K562 (cell line): Measurements from ENCODE around the gene SMIM30. TPM values are rescaled to one million over a fixed set of nuclear protein-coding genes. Genes with fewer than 3 reads are reported as not detected.

ENCODE experiments used
- ARNT ChIP-seq, 2 experiments: fragments of 450-650 bp; IDR thresholded peaks; 2 replicates each; pipeline ENCODE4 v1.6.1; 2016; ENCODE audit warnings: mild to moderate bottlenecking in 1 of 2
- CHD1 ChIP-seq: fragments of 200-600 bp; sonication (generic); IDR thresholded peaks from one replicate; pipeline ENCODE4 v1.6.1; 2012; ENCODE audit warnings: mild to moderate bottlenecking, moderate library complexity, low read length, inconsistent platforms
- CTCF ChIP-seq, 3 experiments: IDR thresholded peaks in 2 of 3; conservative IDR thresholded peaks in 1 of 3; 2 replicates each; pipeline ENCODE4 v1.5.1; 2011 to 2012; ENCODE audit warnings: low read length in 3 of 3, mild to moderate bottlenecking in 3 of 3, control low read depth in 2 of 3, improper control_type of control experiment in 1 of 3, inconsistent platforms in 1 of 3, low read depth in 1 of 3, mixed read lengths in 1 of 3, moderate library complexity in 1 of 3; ENCODE audit not compliant: insufficient read depth in 2 of 3
- E2F3 ChIP-seq: fragments of 250-450 bp; sonication (Bioruptor Pico); IDR thresholded peaks from 2 replicates; pipeline ENCODE4 v1.4.0; 2020; ENCODE audit warnings: mild to moderate bottlenecking
- FOXK2 ChIP-seq, 2 experiments: fragments of 450-650 bp; IDR thresholded peaks in 1 of 2; conservative IDR thresholded peaks in 1 of 2; 2 replicates each; pipeline ENCODE4 v1.6.1; 2016; ENCODE audit warnings: low read depth in 2 of 2, mild to moderate bottlenecking in 1 of 2
- KLF1 ChIP-seq: fragments of 450-650 bp; IDR thresholded peaks from 2 replicates; pipeline ENCODE4 v1.6.1; 2016; ENCODE audit warnings: missing genetic modification characterization, missing compliant biosample characterization
- MNT ChIP-seq, 2 experiments: fragments of 450-650 bp; conservative IDR thresholded peaks; 2 replicates each; pipeline ENCODE4 v1.6.1; 2017; ENCODE audit warnings: mild to moderate bottlenecking in 2 of 2, moderate library complexity in 2 of 2
- NCOA6 ChIP-seq: fragments of 450-650 bp; IDR thresholded peaks from 2 replicates; pipeline ENCODE4 v1.6.1; 2017; ENCODE audit warnings: mild to moderate bottlenecking
- NELFE ChIP-seq: IDR thresholded peaks from 2 replicates; pipeline ENCODE4 v1.6.1; 2011; ENCODE audit warnings: mild to moderate bottlenecking; ENCODE audit not compliant: insufficient read depth, insufficient read length
- PHTF2 ChIP-seq: fragments of 250-450 bp; sonication (Bioruptor Pico); IDR thresholded peaks from 2 replicates; pipeline ENCODE4 v1.5.0; 2021; ENCODE audit warnings: mild to moderate bottlenecking
- RCOR1 ChIP-seq, 2 experiments: IDR thresholded peaks; 2 replicates each; pipeline ENCODE4 v1.6.1; 2012; ENCODE audit warnings: low read depth in 2 of 2, low read length in 2 of 2, borderline replicate concordance in 1 of 2, improper control_type of control experiment in 1 of 2
- THRB ChIP-seq: fragments of 450-650 bp; formaldehyde crosslinking; conservative IDR thresholded peaks from 2 replicates; pipeline ENCODE4 v1.4.0; 2022; ENCODE audit warnings: mild to moderate bottlenecking, missing genetic modification characterization
- ZNF277 ChIP-seq: fragments of 250-450 bp; sonication (Bioruptor Pico); IDR thresholded peaks from 2 replicates; pipeline ENCODE4 v1.8.0; 2022; ENCODE audit warnings: inconsistent platforms, mild to moderate bottlenecking, moderate library complexity, borderline replicate concordance
- ZNF592 ChIP-seq: fragments of 450-650 bp; IDR thresholded peaks from 2 replicates; pipeline ENCODE4 v1.6.1; 2017; ENCODE audit warnings: antibody characterized with exemption, mild to moderate bottlenecking
- polyA plus RNA-seq, 8 experiments: library from polyadenylated mRNA; depleted of rRNA in 4 of 8; stranded (reverse) in 5 of 8; unstranded in 3 of 8; fragments of >200 nt; fragmentation: Nextera tagmentation in 2 of 8; fragmentation: Illumina TruSeq in 1 of 8; extraction: Ambion mirVana in 2 of 8; extraction: Trizol in 1 of 8; gene quantifications; 2 replicates each; pipeline versions ENCODE4 v1.2.1 to v1.2.3, GENCODE V29; 2011 to 2014; ENCODE audit warnings: inconsistent platforms in 1 of 8, missing spikeins in 1 of 8
- total RNA-seq, 7 experiments: library from RNA; depleted of rRNA in 6 of 7; stranded (reverse); fragments of >200 nt in 6 of 7; fragmentation: Illumina TruSeq in 2 of 7; extraction: Trizol in 2 of 7; gene quantifications; 2 replicates each; pipeline versions ENCODE4 v1.2.1 to v1.2.3, GENCODE V29; 2011 to 2021; ENCODE audit warnings: low replicate concordance in 1 of 7
- TF ChIP-seq, protein P1 (sequence below): fragments of 250-450 bp; sonication (Bioruptor Pico); IDR thresholded peaks from 2 replicates; pipeline ENCODE4 v1.4.0; 2020; ENCODE audit warnings: mild to moderate bottlenecking, moderate library complexity

The SMIM30 gene
- total and polyA plus RNA-seq, 9 of the 15 experiments (the other 6 are each of a cell fraction or from before 2014, with no cell fraction given), result 161 to 891 (median 316) TPM

GRCh38 chr7:113140956-113141355 lies 22.6 kb upstream of the SMIM30 start (continued):
- no peak for TF ChIP-seq THRB (CRISPR knock-in tag)
- TF ChIP-seq NELFE, result no peak
- 0 out of 2 replicates have a peak, but pooled peaks have one; percentile 41 for TF ChIP-seq E2F3
- no peak for TF ChIP-seq MNT (conservative IDR thresholded peaks at IDR 0.05)
- no peak for TF ChIP-seq NCOA6
- no peak for TF ChIP-seq KLF1 (tag)
- no peak for TF ChIP-seq RCOR1 (IDR thresholded peaks at IDR 0.05; ENCODE audit: borderline replicate concordance in 1 of 2, low read depth in 2 of 2, low read length in 2 of 2)
- no peak for TF ChIP-seq PHTF2 (CRISPR knock-in tag)
- no peak for TF ChIP-seq FOXK2 (conservative IDR thresholded peaks at IDR 0.05 in 1 of 2, IDR thresholded peaks at IDR 0.05 in 1 of 2; ENCODE audit: low read depth in 2 of 2)
- TF ChIP-seq CTCF (IDR thresholded peaks at IDR 0.05 in 2 of 3, conservative IDR thresholded peaks at IDR 0.05 in 1 of 3; ENCODE audit: insufficient read depth in 2 of 3, low read depth in 1 of 3, low read length in 3 of 3), result no peak
- TF ChIP-seq CHD1, result no peak
- 0 out of 2 replicates have a peak, but pooled peaks have one; percentile 23 for TF ChIP-seq ZNF592
- TF ChIP-seq, protein P1, sequence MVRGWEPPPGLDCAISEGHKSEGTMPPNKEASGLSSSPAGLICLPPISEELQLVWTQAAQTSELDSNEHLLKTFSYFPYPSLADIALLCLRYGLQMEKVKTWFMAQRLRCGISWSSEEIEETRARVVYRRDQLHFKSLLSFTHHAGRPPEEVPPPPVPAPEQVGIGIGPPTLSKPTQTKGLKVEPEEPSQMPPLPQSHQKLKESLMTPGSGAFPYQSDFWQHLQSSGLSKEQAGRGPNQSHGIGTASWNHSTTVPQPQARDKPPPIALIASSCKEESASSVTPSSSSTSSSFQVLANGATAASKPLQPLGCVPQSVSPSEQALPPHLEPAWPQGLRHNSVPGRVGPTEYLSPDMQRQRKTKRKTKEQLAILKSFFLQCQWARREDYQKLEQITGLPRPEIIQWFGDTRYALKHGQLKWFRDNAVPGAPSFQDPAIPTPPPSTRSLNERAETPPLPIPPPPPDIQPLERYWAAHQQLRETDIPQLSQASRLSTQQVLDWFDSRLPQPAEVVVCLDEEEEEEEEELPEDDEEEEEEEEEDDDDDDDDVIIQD (CRISPR knock-in tag), result no peak
- TF ChIP-seq ARNT (IDR thresholded peaks at IDR 0.05), result no peak
- TF ChIP-seq ZNF277 (CRISPR knock-in tag), result no peak
